ENCODE results near the gene SYNE3.

The SYNE3 gene

DNA sequence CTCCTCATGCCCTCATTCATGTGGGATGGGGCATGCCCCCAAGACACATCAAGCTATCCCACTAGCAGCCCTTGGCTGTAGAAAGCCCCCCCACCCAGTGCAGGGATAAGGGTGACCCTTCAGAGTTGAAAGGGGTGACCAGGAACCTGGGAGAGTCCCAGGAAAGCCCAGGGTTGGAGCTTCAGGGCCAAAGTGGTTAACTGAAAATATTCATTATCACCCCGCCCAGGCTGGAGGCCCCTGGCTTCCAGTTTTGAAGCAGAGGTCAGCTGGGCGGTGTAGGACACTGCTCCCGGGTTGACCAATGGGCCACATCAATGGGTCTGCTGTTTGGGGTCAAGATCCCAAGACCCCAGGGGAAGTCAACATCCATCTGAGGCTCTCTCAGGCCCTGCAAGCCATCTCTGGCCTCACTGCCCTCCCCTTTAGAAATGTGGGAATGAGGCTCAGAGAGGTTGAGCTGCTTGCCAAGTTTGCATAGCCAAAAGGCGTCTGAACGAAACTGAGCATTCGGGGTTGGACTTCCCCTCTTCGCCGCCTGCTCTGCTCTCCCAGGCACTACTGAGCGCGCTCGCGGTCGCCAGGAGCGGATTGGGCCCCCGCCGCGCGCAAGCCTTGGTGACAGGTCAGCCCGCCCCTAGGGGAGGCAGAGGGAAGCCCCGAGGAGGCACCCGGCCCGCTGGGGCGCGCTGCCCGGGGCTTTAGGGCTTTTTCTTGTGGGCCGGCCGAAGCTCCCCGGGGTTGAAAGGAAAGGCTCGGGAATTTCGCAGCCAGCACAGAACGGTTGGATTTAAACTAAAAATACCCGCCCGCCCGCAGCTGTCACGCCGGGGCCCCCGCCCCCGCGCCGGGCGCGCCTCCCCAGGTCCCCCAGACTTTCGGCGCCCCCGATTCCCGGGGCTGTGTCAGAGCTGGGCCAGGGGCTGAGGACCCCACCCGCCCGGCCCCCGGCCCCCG, 576 bp downstream of the SYNE3 start:
- ChIA-PET POLR2A (interaction anchor here (0.8 to 1.6 kb wide), 4 partner anchors 8 to 74 kb away, joined by 4 to 7 read pairs (median 5); no protein-coding TSS in a partner anchor), CTCF (interaction anchor here (0.6 to 9.4 kb wide), 13 partner anchors 9 to 478 kb away, joined by 3 to 62 read pairs (median 4); no protein-coding TSS in a partner anchor)
- DNase-seq (ENCODE audit: low read depth, low spot score) = no peak
- H3K4me3 ChIP-seq (ENCODE audit: low read depth, low read length) = peak overlapping the region; percentile 60
- TF ChIP-seq, protein P1, sequence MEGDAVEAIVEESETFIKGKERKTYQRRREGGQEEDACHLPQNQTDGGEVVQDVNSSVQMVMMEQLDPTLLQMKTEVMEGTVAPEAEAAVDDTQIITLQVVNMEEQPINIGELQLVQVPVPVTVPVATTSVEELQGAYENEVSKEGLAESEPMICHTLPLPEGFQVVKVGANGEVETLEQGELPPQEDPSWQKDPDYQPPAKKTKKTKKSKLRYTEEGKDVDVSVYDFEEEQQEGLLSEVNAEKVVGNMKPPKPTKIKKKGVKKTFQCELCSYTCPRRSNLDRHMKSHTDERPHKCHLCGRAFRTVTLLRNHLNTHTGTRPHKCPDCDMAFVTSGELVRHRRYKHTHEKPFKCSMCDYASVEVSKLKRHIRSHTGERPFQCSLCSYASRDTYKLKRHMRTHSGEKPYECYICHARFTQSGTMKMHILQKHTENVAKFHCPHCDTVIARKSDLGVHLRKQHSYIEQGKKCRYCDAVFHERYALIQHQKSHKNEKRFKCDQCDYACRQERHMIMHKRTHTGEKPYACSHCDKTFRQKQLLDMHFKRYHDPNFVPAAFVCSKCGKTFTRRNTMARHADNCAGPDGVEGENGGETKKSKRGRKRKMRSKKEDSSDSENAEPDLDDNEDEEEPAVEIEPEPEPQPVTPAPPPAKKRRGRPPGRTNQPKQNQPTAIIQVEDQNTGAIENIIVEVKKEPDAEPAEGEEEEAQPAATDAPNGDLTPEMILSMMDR (IDR thresholded peaks at IDR 0.05; ENCODE audit: insufficient read depth, low read length, missing control alignments) = peak; percentile 43

DNA sequence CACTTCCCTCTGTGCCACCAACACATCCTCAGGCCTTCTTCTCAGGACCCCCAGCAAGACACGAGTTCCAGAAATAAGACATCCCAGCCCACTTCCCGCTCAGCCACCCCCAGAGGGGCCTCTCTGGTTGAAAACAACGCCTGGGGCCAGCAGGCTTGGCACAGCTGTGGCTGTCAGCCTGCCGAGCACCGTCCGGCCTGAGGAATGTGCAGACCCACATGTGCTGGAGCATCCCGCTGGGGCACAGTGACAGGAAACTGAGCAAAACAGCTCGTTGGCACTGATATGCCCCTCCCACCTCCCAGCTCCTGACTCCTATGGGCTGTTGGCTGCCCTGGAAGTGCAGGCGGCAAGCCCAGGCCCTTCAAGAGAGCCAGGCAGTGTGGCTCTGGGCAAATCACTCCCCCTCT, 1.4 kb downstream of the SYNE3 start:
- TF ChIP-seq, protein P1 (IDR thresholded peaks at IDR 0.05; ENCODE audit: insufficient read depth, low read length, missing control alignments) = no peak
- peak overlapping the region; percentile 60 for H3K4me3 ChIP-seq (ENCODE audit: low read depth, low read length)
- CTCF ChIA-PET = interaction anchor here (0.6 to 9.4 kb wide), 10 partner anchors 8 to 479 kb away, joined by 3 to 62 read pairs (median 4); no protein-coding TSS in a partner anchor
- POLR2A ChIA-PET = interaction anchor here (0.8 to 1.6 kb wide), 4 partner anchors 9 to 32 kb away, joined by 3 to 7 read pairs (median 5); no protein-coding TSS in a partner anchor
- DNase-seq (ENCODE audit: low read depth, low spot score) = no peak

DNA sequence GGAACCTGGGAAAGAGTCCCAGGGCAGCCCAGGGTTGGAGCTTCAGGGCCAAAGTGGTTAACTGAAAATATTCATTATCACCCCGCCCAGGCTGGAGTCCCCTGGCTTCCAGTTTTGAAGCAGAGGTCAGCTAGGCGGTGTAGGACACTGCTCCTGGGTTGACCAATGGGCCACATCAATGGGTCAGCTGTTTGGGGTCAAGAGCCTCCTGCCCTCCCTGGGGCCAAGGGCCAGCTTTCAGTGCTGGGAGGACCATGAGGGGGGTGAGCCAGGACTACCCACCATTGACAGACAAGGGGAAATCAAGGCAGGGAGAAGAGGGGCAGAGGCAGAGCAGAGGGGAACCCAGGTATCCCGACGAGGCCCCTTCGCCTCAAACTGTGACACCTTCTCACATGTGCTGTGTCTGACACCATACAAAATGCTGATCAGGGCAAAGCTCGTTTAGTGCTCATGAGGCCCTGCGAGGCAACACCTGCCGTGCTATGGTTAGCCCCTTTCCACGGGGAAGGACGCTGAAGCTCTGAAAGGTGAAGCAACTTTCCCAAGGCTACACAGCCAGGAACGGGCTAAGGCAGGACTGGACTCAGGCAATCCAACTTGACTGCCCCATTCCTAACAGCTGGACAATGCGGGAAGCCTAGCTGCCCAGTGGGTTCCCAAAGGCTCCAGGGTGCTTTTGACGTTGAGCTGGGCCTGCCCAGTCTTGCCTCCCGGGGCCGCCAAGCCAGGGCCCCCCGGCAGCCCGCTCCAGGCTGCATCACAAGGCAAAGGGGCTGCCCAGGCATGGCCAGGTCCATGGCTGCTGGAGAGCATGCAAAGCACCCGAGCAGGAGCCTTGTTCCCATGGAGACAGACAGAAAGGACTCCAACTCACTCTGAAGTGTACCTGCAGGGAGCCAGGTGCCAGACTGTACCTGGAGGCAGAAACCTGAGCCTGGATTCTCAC, 2.0 kb downstream of the SYNE3 start:
- TF ChIP-seq, protein P1 (IDR thresholded peaks at IDR 0.05; ENCODE audit: insufficient read depth, low read length, missing control alignments) = no peak
- CTCF ChIA-PET = interaction anchor here (0.6 to 9.4 kb wide), 9 partner anchors 9 to 480 kb away, joined by 3 to 62 read pairs (median 4); no protein-coding TSS in a partner anchor
- POLR2A ChIA-PET = interaction anchor here (0.8 to 1.6 kb wide), 4 partner anchors 9 to 31 kb away, joined by 3 to 7 read pairs (median 5); no protein-coding TSS in a partner anchor
- peak overlapping the region; percentile 60; the same call in 1 of the 2 replicates for H3K4me3 ChIP-seq (ENCODE audit: low read depth, low read length)
- DNase-seq (ENCODE audit: low read depth, low spot score) = no peak

DNA sequence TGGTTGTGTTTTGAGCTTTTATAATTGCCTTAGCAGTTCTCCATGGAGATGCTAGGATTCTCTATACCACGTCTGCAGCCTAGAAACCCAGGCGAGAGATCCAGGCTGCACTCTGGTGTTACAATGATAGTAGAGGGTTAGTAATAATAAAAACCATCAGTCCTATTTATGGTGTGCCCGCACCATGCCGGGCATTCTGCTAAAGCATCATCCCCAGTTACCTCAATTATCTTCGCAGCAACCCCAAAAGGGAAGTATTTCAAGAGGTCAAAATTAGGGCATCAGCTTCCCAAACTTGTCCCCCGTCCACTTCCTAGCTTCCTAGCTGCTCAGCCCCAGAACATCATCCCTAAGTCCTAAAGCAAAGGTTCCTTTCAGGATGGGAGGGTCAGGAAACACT, 3.2 kb downstream of the SYNE3 start:
- DNase-seq (ENCODE audit: low read depth, low spot score) = no peak
- TF ChIP-seq, protein P1 (IDR thresholded peaks at IDR 0.05; ENCODE audit: insufficient read depth, low read length, missing control alignments) = no peak
- ChIA-PET POLR2A (no interaction called here), CTCF (interaction anchor here (1.1 to 9.4 kb wide), 3 partner anchors 9 to 71 kb away, joined by 4 to 62 read pairs (median 42); no protein-coding TSS in a partner anchor)
- H3K4me3 ChIP-seq (ENCODE audit: low read depth, low read length) = no peak overlapping the region

DNA sequence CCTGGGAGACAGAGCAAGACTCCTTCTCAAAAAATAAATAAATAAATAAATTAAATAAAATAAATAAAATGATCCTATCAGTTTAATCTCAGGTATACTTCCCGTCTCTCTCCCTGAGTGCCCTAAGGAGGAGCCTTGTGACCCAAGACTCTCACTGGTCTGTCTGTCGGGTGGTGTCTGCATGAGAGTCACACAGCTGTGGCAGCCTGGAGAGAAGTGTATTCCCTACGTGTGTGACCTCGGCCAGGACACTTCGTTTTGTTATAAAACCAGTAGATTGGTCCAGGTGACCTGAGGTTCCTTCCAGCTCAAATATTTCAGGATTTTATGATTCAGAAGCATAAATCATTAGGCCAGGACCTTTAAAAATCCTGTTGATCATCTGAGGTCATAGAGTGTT, 4.8 kb downstream of the SYNE3 start:
- DNase-seq (ENCODE audit: low read depth, low spot score) = no peak
- ChIA-PET POLR2A (no interaction called here), CTCF (interaction anchor here (1.1 to 9.4 kb wide), 4 partner anchors 15 to 70 kb away, joined by 3 to 62 read pairs (median 24); no protein-coding TSS in a partner anchor)
- no peak overlapping the region for H3K4me3 ChIP-seq (ENCODE audit: low read depth, low read length)
- TF ChIP-seq, protein P1 (IDR thresholded peaks at IDR 0.05; ENCODE audit: insufficient read depth, low read length, missing control alignments) = no peak

Measured in AG04449 (cell line).